Suprapubic skin (tissue), 4 donors: ENCODE data around the gene KDM4B.

Experiments
- CTCF ChIP-seq, 2 donors: fragments of 200-600 bp in 1 of 2; fragments of 450-650 bp in 1 of 2; sonication (generic) in 1 of 2; IDR thresholded peaks; one replicate each; pipeline ENCODE4 v1.5.1; 2016 to 2019; ENCODE audit warnings: antibody characterized with exemption in 2 of 2, mild to moderate bottlenecking in 1 of 2, moderate library complexity in 1 of 2
- POLR2A ChIP-seq, 2 donors: fragments of 450-650 bp; IDR thresholded peaks; one replicate each; pipeline ENCODE4 v1.6.1; 2017; ENCODE audit warnings: antibody characterized with exemption in 2 of 2, mild to moderate bottlenecking in 2 of 2, moderate library complexity in 2 of 2
- POLR2AphosphoS5 ChIP-seq, 3 donors: sonication (generic); formaldehyde crosslinking; IDR thresholded peaks; one replicate each; pipeline ENCODE4 v1.6.1; 2017; ENCODE audit warnings: antibody characterized with exemption in 3 of 3

DNA sequence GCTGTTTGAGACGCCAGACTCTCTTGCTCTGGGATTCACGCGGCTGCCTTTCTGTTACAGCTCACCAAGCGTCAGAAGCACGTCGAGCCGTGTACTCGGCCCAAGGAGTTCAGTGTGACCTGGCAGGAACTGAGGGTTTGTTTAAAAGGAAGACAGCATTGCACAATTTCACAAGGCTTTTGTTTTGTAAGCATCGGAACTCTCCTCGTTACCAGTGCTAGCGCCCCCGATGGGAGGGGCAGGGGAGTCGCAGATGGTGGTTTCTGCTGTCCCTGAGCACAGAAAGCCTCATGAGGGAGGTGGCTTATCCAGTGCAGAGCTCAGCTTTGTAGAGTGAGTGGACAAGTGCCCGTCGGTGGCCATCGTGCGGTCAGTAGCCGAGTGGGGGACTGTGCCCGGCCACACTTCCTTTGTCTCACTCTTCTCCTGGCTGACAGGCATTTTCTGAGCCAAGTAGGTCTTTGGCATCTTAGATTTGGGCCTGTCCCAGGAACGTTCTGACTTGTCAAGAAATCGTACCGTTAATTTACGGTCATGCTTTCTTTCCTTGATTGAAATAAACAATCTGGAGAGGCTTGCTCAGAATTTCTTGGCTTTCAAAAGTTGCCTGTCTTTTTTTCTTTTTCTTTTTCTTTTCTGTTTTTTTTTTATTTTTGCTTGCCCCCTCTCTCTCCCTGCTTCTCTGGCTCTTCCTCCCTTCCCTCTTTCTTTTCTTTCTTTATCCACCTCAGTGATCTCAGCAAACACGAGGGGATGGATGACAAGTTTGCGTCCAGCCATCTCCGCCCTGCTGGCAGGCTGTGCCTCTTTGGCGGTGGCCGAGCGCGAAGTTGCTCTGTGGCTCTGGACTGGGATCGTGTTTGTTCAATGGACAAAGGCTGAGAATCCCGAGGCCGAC lies 7.7 kb downstream of the KDM4B start:
- TF ChIP-seq POLR2A (IDR thresholded peaks at IDR 0.05) (peak in 1 of 2 donors; percentile 35), CTCF (IDR thresholded peaks at IDR 0.05) (peak in 1 of 2 donors; percentile 44), POLR2AphosphoS5 (IDR thresholded peaks at IDR 0.05) (peak in 2 of 3 donors; percentile 58 to 90)
